DOHH2 (cell line): ENCODE measurements around the gene MCU.

Experiments used
- H3F3A ChIP-seq: fragments of 200-600 bp; sonication (generic), shearing (Covaris generic); 2 replicates; pipeline ENCODE4 v1.6.0; 2016; ENCODE audit warnings: antibody characterized with exemption, mild to moderate bottlenecking; ENCODE audit not compliant: control insufficient read depth, insufficient read depth
- H3K27ac ChIP-seq: fragments of 200-600 bp; sonication (generic); 2 replicates; pipeline ENCODE4 v1.5.1; 2014; ENCODE audit warnings: low read depth, mild to moderate bottlenecking, low read length, moderate library complexity
- H3K27me3 ChIP-seq: fragments of 200-600 bp; sonication (generic); 2 replicates; pipeline ENCODE4 v1.6.1; 2014; ENCODE audit warnings: mild to moderate bottlenecking, low read length, mixed read lengths; ENCODE audit not compliant: control insufficient read depth
- H3K36me3 ChIP-seq: fragments of 200-600 bp; sonication (generic); 2 replicates; pipeline ENCODE4 v1.6.1; 2014; ENCODE audit warnings: mild to moderate bottlenecking, low read length, moderate library complexity, mixed read lengths; ENCODE audit not compliant: control insufficient read depth
- H3K4me1 ChIP-seq: fragments of 200-600 bp; sonication (generic); 2 replicates; pipeline ENCODE4 v1.6.1; 2014; ENCODE audit warnings: mild to moderate bottlenecking, low read length, mixed read lengths; ENCODE audit not compliant: control insufficient read depth
- H3K4me2 ChIP-seq: fragments of 200-600 bp; sonication (generic); 2 replicates; pipeline ENCODE4 v1.6.0; 2014; ENCODE audit warnings: mild to moderate bottlenecking, low read length, moderate library complexity
- H3K4me3 ChIP-seq: fragments of 200-600 bp; sonication (generic); 2 replicates; pipeline ENCODE4 v1.5.1; 2014; ENCODE audit warnings: mild to moderate bottlenecking, low read length, mixed read lengths
- H3K79me2 ChIP-seq: fragments of 200-600 bp; sonication (generic); 2 replicates; pipeline ENCODE4 v1.6.1; 2014; ENCODE audit warnings: mild to moderate bottlenecking, low read length, mixed read lengths; ENCODE audit not compliant: control insufficient read depth
- H3K9me2 ChIP-seq: fragments of 200-600 bp; sonication (generic); replicated peaks from 2 replicates; pipeline ENCODE4 v1.6.1; 2014; ENCODE audit warnings: mild to moderate bottlenecking, low read length, mixed read lengths; ENCODE audit not compliant: control insufficient read depth
- H3K9me3 ChIP-seq: fragments of 200-600 bp; sonication (generic); 2 replicates; pipeline ENCODE4 v1.6.1; 2014; ENCODE audit warnings: antibody characterized with exemption, low read length, mixed read lengths; ENCODE audit not compliant: control insufficient read depth, insufficient read depth
- H4K20me1 ChIP-seq: fragments of 200-600 bp; sonication (generic); 2 replicates; pipeline ENCODE4 v1.6.0; 2014; ENCODE audit warnings: low read depth, mild to moderate bottlenecking, antibody characterized with exemption, low read length, moderate library complexity; ENCODE audit not compliant: control insufficient read depth, insufficient read depth
- CTCF ChIP-seq: fragments of 200-600 bp; sonication (generic); IDR thresholded peaks from one replicate; pipeline ENCODE4 v1.5.1; 2014; ENCODE audit warnings: antibody characterized with exemption, mild to moderate bottlenecking, low read depth, low read length; ENCODE audit not compliant: poor library complexity, severe bottlenecking
- EZH2phosphoT487 ChIP-seq: fragments of 200-600 bp; sonication (generic); IDR thresholded peaks from 2 replicates; pipeline ENCODE4 v1.6.1; 2017; ENCODE audit warnings: borderline replicate concordance, mild to moderate bottlenecking, antibody characterized with exemption, low read length, moderate library complexity, mixed read lengths

The MCU gene

GRCh38 chr10:72826346-72826745 is 134.4 kb downstream of the MCU start:
- Histone ChIP-seq H3K36me3 (no peaks in the 10 kb centered on the region), H3K27ac (no peak overlapping the region), H3K4me3 (no peak overlapping the region), H3K9me3 (no peaks in the 10 kb centered on the region), H3F3A (no peaks in the 10 kb centered on the region), H3K79me2 (no peaks in the 10 kb centered on the region), H3K9me2 (no peaks in the 10 kb centered on the region), H3K27me3 (no peaks in the 10 kb centered on the region), H3K4me2 (no peak overlapping the region), H3K4me1 (peaks cover 15% of the 10 kb centered on the region), H4K20me1 (no peaks in the 10 kb centered on the region)
- TF ChIP-seq EZH2phosphoT487: no peak
- no peak for TF ChIP-seq CTCF

- H3K4me3 ChIP-seq: no peak overlapping the region
- H3K4me1 ChIP-seq: peaks cover 9% of the 10 kb centered on the region
- H4K20me1 ChIP-seq: no peaks in the 10 kb centered on the region
- TF ChIP-seq CTCF (no peak), EZH2phosphoT487 (no peak)
- H3K9me3 ChIP-seq: no peaks in the 10 kb centered on the region
- H3K27me3 ChIP-seq: no peaks in the 10 kb centered on the region
- no peak overlapping the region for H3K27ac ChIP-seq
- H3K4me2 ChIP-seq: no peak overlapping the region
- no peaks in the 10 kb centered on the region for H3K79me2 ChIP-seq
- H3F3A ChIP-seq: no peaks in the 10 kb centered on the region
- H3K9me2 ChIP-seq: no peaks in the 10 kb centered on the region
- no peaks in the 10 kb centered on the region for H3K36me3 ChIP-seq
Observed at GRCh38 chr10:72828294-72828693, 136.4 kb downstream of the MCU start.

- TF ChIP-seq EZH2phosphoT487: no peak
- no peak for TF ChIP-seq CTCF
- Histone ChIP-seq H3K4me2 (no peak overlapping the region), H3K79me2 (no peaks in the 10 kb centered on the region), H3K27ac (no peak overlapping the region), H4K20me1 (no peaks in the 10 kb centered on the region), H3F3A (no peaks in the 10 kb centered on the region), H3K36me3 (no peaks in the 10 kb centered on the region), H3K9me2 (no peaks in the 10 kb centered on the region), H3K27me3 (no peaks in the 10 kb centered on the region), H3K4me3 (no peak overlapping the region), H3K4me1 (peaks cover 8% of the 10 kb centered on the region), H3K9me3 (no peaks in the 10 kb centered on the region)
Observed at GRCh38 chr10:72830625-72831024, 138.7 kb downstream of the MCU start.

- Histone ChIP-seq H4K20me1 (no peaks in the 10 kb centered on the region), H3F3A (no peaks in the 10 kb centered on the region), H3K4me1 (no peaks in the 10 kb centered on the region), H3K9me3 (no peaks in the 10 kb centered on the region), H3K9me2 (no peaks in the 10 kb centered on the region), H3K4me3 (no peak overlapping the region), H3K36me3 (no peaks in the 10 kb centered on the region), H3K27me3 (no peaks in the 10 kb centered on the region), H3K4me2 (no peak overlapping the region), H3K79me2 (no peaks in the 10 kb centered on the region), H3K27ac (no peak overlapping the region)
- no peak for TF ChIP-seq EZH2phosphoT487
- no peak for TF ChIP-seq CTCF
Observed at GRCh38 chr10:72831696-72832409, 139.9 kb downstream of the MCU start.
